Measurements from ENCODE around the gene RETN.

GRCh38 chr19:7677669-7678311 is 8.9 kb downstream of the RETN start:
- TF ChIP-seq CTCF (conservative IDR thresholded peaks at IDR 0.05; ENCODE audit: low read depth, low read length): no peak
- TF ChIP-seq EZH2 (IDR thresholded peaks at IDR 0.05; ENCODE audit: borderline replicate concordance, low read depth, low read length, poor library complexity, severe bottlenecking): no peak

All from A673 (cell line).